Transverse colon (tissue), 4 donors: Measurements from ENCODE around the gene ATG9A. TPM values are rescaled to one million over a fixed set of nuclear protein-coding genes. Genes with fewer than 3 reads are reported as not detected.

Source experiments
- DNase-seq: peaks from one replicate; pipeline ENCODE4 v3.0.0-alpha.2; 2019
- H3K27ac ChIP-seq, 4 donors: fragments of 200-600 bp; sonication (generic); 2 replicates each; pipeline ENCODE4 v1.5.1; 2016 to 2018; ENCODE audit warnings: inconsistent platforms in 4 of 4
- H3K27me3 ChIP-seq: fragments of 200-600 bp; sonication (generic); 2 replicates; pipeline ENCODE4 v1.5.1; 2017; ENCODE audit warnings: inconsistent platforms
- H3K36me3 ChIP-seq, 4 donors: fragments of 200-600 bp; sonication (generic); 2 replicates each; pipeline ENCODE4 v1.5.1; 2017 to 2019; ENCODE audit warnings: inconsistent platforms in 4 of 4
- H3K4me1 ChIP-seq, 4 donors: fragments of 200-600 bp; sonication (generic); 2 replicates each; pipeline ENCODE4 v1.5.1; 2017 to 2020; ENCODE audit warnings: inconsistent platforms in 4 of 4
- H3K4me3 ChIP-seq, 4 donors: fragments of 200-600 bp; sonication (generic); 1 replicate in 1 of 4; 2 replicates in 3 of 4; pipeline versions ENCODE4 v1.5.1 to v1.6.1; 2017 to 2019; ENCODE audit warnings: inconsistent platforms in 4 of 4
- H3K9me3 ChIP-seq, 2 donors: fragments of 200-600 bp; sonication (generic); 2 replicates each; pipeline ENCODE4 v1.5.1; 2017 to 2019; ENCODE audit warnings: inconsistent platforms in 2 of 2
- EP300 ChIP-seq: sonication (generic); formaldehyde crosslinking; IDR thresholded peaks from one replicate; pipeline ENCODE4 v1.6.1; 2017; ENCODE audit warnings: antibody characterized with exemption, low read depth
- POLR2A ChIP-seq: fragments of 450-650 bp; IDR thresholded peaks from one replicate; pipeline ENCODE4 v1.6.1; 2016; ENCODE audit warnings: antibody characterized with exemption, mild to moderate bottlenecking, moderate library complexity
- POLR2AphosphoS5 ChIP-seq, 3 donors: sonication (generic); formaldehyde crosslinking; IDR thresholded peaks; one replicate each; pipeline ENCODE4 v1.6.1; 2016; ENCODE audit warnings: antibody characterized with exemption in 3 of 3
- WGBS, 2 donors: methylation state at CpG; one replicate each; pipeline ENCODE4 v1.1.5; 2018; ENCODE audit warnings: low coverage in 1 of 2; 5-methylcytosine and 5-hydroxymethylcytosine counted together
- in situ Hi-C, 4 donors: fragments of 200-750 bp; cut with MboI; loops; one replicate each; pipeline versions ENCODE4 v1.15.0 to v1.15.1; 2017; ENCODE audit warnings: low sequenced_read_pairs in 3 of 4, low pct_ligation_motif_present in 1 of 4, low pct_unique_long_range_greater_than_20kb in 1 of 4
- intact Hi-C: fragments of 100-400 bp; cut with DNase I; formaldehyde crosslinking; loops from one replicate; pipeline ENCODE4 v1.15.1; 2023; ENCODE audit warnings: low total_unique reads
- total RNA-seq, 4 donors: library from RNA; depleted of rRNA; stranded (reverse); fragments of >200 nt; gene quantifications; one replicate each; pipeline ENCODE4 v1.1.0, GENCODE V29; 2016
- TF ChIP-seq, protein P1 (sequence below), 5 experiments: fragments of 200-600 bp in 3 of 5; fragments of 450-650 bp in 2 of 5; sonication (generic) in 3 of 5; IDR thresholded peaks; 1 replicate in 2 of 5; 2 replicates in 3 of 5; pipeline ENCODE4 v1.5.1; 2016 to 2017; ENCODE audit warnings: antibody characterized with exemption in 5 of 5, inconsistent platforms in 3 of 5, mild to moderate bottlenecking in 2 of 5, moderate library complexity in 1 of 5

Gene ATG9A
- total RNA-seq, 4 donors from 2014 or later = 73.2 to 243 (median 82.7) TPM

DNA sequence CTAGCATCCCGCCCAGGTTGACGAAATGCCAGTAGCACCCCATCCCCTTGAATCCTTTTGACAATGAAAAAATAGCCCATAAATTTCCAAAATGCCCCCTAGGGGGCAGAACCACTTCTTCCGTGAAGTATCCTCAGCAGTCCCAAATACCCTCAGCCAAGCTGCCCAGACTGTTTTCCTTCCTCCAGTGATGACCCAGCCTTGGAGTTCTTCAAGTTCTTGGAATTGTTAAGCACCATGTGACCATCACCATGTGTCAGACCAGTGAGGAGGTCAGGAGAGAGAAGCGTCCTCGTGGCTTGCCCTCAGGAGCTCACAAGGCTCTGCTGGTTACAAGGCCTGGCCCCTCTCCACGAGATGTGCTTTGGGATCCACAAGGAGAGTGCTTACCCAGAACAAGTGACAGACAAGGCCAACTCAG lies 58.2 kb downstream of the ATG9A start:
- H3K4me1 ChIP-seq = peaks cover 5 to 36% (median 14%) of the 10 kb centered on the region in 4 donors
- 32% methylated on average over 6 of the region's 6 CpGs; no CpG with 5 or more reads in 1 of the 2 donors for WGBS, 2 donors

DNA sequence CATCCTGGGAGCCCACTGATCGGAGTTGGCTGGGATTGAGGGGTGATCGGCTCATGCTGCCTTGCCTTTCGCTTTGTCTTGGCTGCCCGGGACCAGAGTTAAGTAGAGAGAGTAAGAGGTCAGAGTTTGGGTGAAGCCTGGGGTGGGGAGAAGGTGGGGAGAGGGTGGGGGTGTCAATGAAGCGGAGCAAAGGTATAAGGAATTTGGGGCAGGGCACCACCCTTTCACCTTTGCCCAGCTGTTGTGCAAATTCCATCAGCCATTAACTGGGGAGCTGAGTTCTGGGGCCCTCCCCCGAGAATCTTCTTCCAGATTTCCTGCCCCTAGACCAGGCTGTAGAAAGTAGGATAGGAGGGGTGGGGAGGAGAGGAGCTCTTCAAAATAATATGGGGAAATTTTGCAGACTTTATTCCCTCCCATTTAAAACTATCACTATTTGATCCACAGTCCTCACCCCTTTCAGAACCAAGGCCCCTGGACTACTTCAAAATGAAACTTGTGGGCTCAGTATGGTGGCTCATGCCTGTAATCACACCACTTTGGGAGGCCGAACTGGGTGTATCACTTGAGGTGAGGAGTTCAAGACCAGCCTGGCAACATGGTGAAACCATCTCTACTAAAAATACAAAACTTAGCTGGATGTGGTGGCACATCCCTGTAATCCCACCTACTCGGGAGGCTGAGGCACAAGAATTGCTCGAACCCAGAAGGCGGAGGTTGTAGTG lies 59.3 kb downstream of the ATG9A start, which contains the start of gene SLC23A3:
SLC23A3 (minus strand) TSS at position 100 of the 725 bp plus-strand sequence; CDS start at position 55, 45 bp downstream.
- TF ChIP-seq EP300 = no peak
- TF ChIP-seq, protein P1, sequence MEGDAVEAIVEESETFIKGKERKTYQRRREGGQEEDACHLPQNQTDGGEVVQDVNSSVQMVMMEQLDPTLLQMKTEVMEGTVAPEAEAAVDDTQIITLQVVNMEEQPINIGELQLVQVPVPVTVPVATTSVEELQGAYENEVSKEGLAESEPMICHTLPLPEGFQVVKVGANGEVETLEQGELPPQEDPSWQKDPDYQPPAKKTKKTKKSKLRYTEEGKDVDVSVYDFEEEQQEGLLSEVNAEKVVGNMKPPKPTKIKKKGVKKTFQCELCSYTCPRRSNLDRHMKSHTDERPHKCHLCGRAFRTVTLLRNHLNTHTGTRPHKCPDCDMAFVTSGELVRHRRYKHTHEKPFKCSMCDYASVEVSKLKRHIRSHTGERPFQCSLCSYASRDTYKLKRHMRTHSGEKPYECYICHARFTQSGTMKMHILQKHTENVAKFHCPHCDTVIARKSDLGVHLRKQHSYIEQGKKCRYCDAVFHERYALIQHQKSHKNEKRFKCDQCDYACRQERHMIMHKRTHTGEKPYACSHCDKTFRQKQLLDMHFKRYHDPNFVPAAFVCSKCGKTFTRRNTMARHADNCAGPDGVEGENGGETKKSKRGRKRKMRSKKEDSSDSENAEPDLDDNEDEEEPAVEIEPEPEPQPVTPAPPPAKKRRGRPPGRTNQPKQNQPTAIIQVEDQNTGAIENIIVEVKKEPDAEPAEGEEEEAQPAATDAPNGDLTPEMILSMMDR (IDR thresholded peaks at IDR 0.05) = no peak
- no peak for TF ChIP-seq POLR2A
- no peak for TF ChIP-seq POLR2AphosphoS5 (IDR thresholded peaks at IDR 0.05)
- peaks cover 0 to 27% (median 5%) of the 10 kb centered on the region in 4 donors for H3K4me1 ChIP-seq
- peaks cover 0 to 25% (median 7%) of the 10 kb centered on the region in 4 donors for H3K36me3 ChIP-seq
- peak; percentile 41 for DNase-seq
- intact Hi-C loops = loop anchor here (10.0 kb wide), 1 partner anchor 55 kb away; the partner anchor contains the start of genes ANKZF1 and ATG9A
- in situ Hi-C loops = loop anchor here (5.0 to 25.0 kb wide), 4 partner anchors 37 to 125 kb away; partner anchors contain the start of genes ABCB6 (in 1 of the 4), DNAJB2 (in 1 of the 4) and ZFAND2B (in 1 of the 4)
- peak within 1 kb of the TSS in 3 of 4 donors; percentile 61 to 79 (median 65) for H3K27ac ChIP-seq
- no peaks in the 10 kb centered on the region for H3K9me3 ChIP-seq
- no peaks in the 10 kb centered on the region for H3K27me3 ChIP-seq
- H3K4me3 ChIP-seq = no peak within 1 kb of the TSS
- 79 to 80% methylated on average over 4 to 10 of the region's 10 CpGs for whole genome bisulfite sequencing, 2 donors

More for the DNA sequence above, 58.2 kb downstream of the ATG9A start:
- TF ChIP-seq EP300 (no peak), POLR2AphosphoS5 (IDR thresholded peaks at IDR 0.05) (peak in 2 of 3 donors; percentile 28 to 37), POLR2A (no peak)
- TF ChIP-seq, protein P1 (IDR thresholded peaks at IDR 0.05) = peak; percentile 63 to 75 (median 69)
- DNase-seq = peak; percentile 38
- in situ Hi-C loops (loop anchor here in 3 of 4 donors (5.0 to 25.0 kb wide), 3 partner anchors 36 to 124 kb away; partner anchors contain the start of genes DNAJB2 (in 1 of the 3) and ZFAND2B (in 1 of the 3)), intact Hi-C loops (no loop called here)
- H3K27me3 ChIP-seq = no peaks in the 10 kb centered on the region
- H3K4me3 ChIP-seq = no peak overlapping the region
- no peaks in the 10 kb centered on the region for H3K9me3 ChIP-seq
- H3K36me3 ChIP-seq = peaks cover 0 to 25% (median 7%) of the 10 kb centered on the region in 4 donors
- H3K27ac ChIP-seq = peak overlapping the region; percentile 43 to 79 (median 63)

Other genes with a start within 250 kb of the ATG9A start
- 1 to 10 TPM in 2 of 4 donors, not detected in 2; 1.9 to 8.2 TPM for gene FEV, start 244.5 kb downstream of the ATG9A start, total RNA-seq
- 1 to 10 TPM in 1 of 4 donors, not detected in 3; 5.6 TPM for gene CRYBA2, start 236.2 kb downstream of the ATG9A start, total RNA-seq
- gene CFAP65, start 188.1 kb downstream of the ATG9A start, total RNA-seq = 1 to 10 TPM in 2 of 4 donors, under 1 TPM in 1, not detected in 1; 0.64 to 3.0 (median 1.5) TPM
- 10 to 100 TPM; 21.1 to 67.4 (median 65.5) TPM for gene IHH, start 168.7 kb downstream of the ATG9A start, total RNA-seq
- gene NHEJ1, start 68.8 kb downstream of the ATG9A start, total RNA-seq = 10 to 100 TPM; 50.5 to 90.2 (median 65.3) TPM
- 10 to 100 TPM in 3 of 4 donors, 1 to 10 TPM in 1; 5.4 to 18.4 (median 15.7) TPM for gene SLC23A3, start 59.6 kb downstream of the ATG9A start, total RNA-seq
- gene CNPPD1, start 52.7 kb downstream of the ATG9A start, total RNA-seq = 100 to 1,000 TPM in 3 of 4 donors, 10 to 100 TPM in 1; 50.4 to 114 (median 106) TPM
- 100 to 1,000 TPM in 2 of 4 donors, 10 to 100 TPM in 2; 37.8 to 226 (median 102) TPM for gene RETREG2, start 51.4 kb downstream of the ATG9A start, total RNA-seq
- gene ZFAND2B, start 22.9 kb downstream of the ATG9A start, total RNA-seq = 100 to 1,000 TPM in 3 of 4 donors, 10 to 100 TPM in 1; 90.2 to 156 (median 119) TPM
- gene ABCB6, start 10.7 kb downstream of the ATG9A start, total RNA-seq = 10 to 100 TPM in 3 of 4 donors, 1 to 10 TPM in 1; 3.4 to 28.7 (median 20.4) TPM
- gene ANKZF1, start 170 bp upstream of the ATG9A start, total RNA-seq = 100 to 1,000 TPM in 2 of 4 donors, 10 to 100 TPM in 2; 64.3 to 318 (median 114) TPM
- gene GLB1L, start 15.8 kb upstream of the ATG9A start, total RNA-seq = 1 to 10 TPM in 3 of 4 donors, under 1 TPM in 1; 0.40 to 9.1 (median 3.8) TPM
- 10 to 100 TPM; 18.7 to 44.8 (median 28.2) TPM for gene STK16, start 15.8 kb upstream of the ATG9A start, total RNA-seq
- not detected for gene TUBA4B, start 23.6 kb upstream of the ATG9A start, total RNA-seq
- gene TUBA4A, start 24.3 kb upstream of the ATG9A start, total RNA-seq = 100 to 1,000 TPM in 1 of 4 donors, 10 to 100 TPM in 3; 39.2 to 101 (median 70.8) TPM
- gene DNAJB2, start 49.7 kb upstream of the ATG9A start, total RNA-seq = 10 to 100 TPM; 22.7 to 95.0 (median 54.3) TPM
- 1 to 10 TPM in 3 of 4 donors, under 1 TPM in 1; 0.60 to 2.6 (median 2.1) TPM for gene PTPRN, start 79.8 kb upstream of the ATG9A start, total RNA-seq
- gene RESP18, start 103.1 kb upstream of the ATG9A start, total RNA-seq = not detected
- gene DNPEP, start 158.3 kb upstream of the ATG9A start, total RNA-seq = 100 to 1,000 TPM in 2 of 4 donors, 10 to 100 TPM in 2; 61.3 to 142 (median 104) TPM
- gene DES, start 188.7 kb upstream of the ATG9A start, total RNA-seq = over 10,000 TPM in 1 of 4 donors, 1,000 to 10,000 TPM in 2, 100 to 1,000 TPM in 1; 1,000 to 12,373 (median 1,519) TPM
- gene SPEG, start 205.2 kb upstream of the ATG9A start, total RNA-seq = 10 to 100 TPM; 26.5 to 95.8 (median 48.5) TPM